ENCODE data around the gene ADAT3.

Gene ADAT3

GRCh38 chr19:1938071-1938470 lies 32.9 kb downstream of the ADAT3 start:
- DNase-seq (ENCODE audit: low spot score) = no peak

GRCh38 chr19:1941146-1942077 lies 36.2 kb downstream of the ADAT3 start, which contains the start of gene CSNK1G2:
CSNK1G2 (plus strand) TSS chr19:1941172; CDS start chr19:1969773, 28,601 bp downstream.
- no peak for DNase-seq (ENCODE audit: low spot score)

- DNase-seq (ENCODE audit: low spot score) = peak; percentile 69
Measured at GRCh38 chr19:1942078-1942933, 37.1 kb downstream of the ADAT3 start.

- DNase-seq (ENCODE audit: low spot score) = no peak
Measured at GRCh38 chr19:1942934-1943555, 37.8 kb downstream of the ADAT3 start.

GRCh38 chr19:1943661-1944087 lies 38.5 kb downstream of the ADAT3 start:
- no peak for DNase-seq (ENCODE audit: low spot score)

- DNase-seq (ENCODE audit: low spot score) = no peak
Measured at GRCh38 chr19:1944088-1944915, 39.1 kb downstream of the ADAT3 start.

- no peak for DNase-seq (ENCODE audit: low spot score)
Measured at GRCh38 chr19:1944916-1945561, 39.8 kb downstream of the ADAT3 start.

- DNase-seq (ENCODE audit: low spot score) = no peak
Measured at GRCh38 chr19:1945899-1946298, 40.7 kb downstream of the ADAT3 start.

GRCh38 chr19:1947651-1948209 lies 42.5 kb downstream of the ADAT3 start:
- DNase-seq (ENCODE audit: low spot score) = no peak

- DNase-seq (ENCODE audit: low spot score) = no peak
Measured at GRCh38 chr19:1949304-1950101, 44.3 kb downstream of the ADAT3 start.

- no peak for DNase-seq (ENCODE audit: low spot score)
Measured at GRCh38 chr19:1950640-1951039, 45.4 kb downstream of the ADAT3 start.

- DNase-seq (ENCODE audit: low spot score) = no peak
Measured at GRCh38 chr19:1952635-1953034, 47.4 kb downstream of the ADAT3 start.

GRCh38 chr19:1953037-1953436 lies 47.8 kb downstream of the ADAT3 start:
- DNase-seq (ENCODE audit: low spot score) = no peak

- no peak for DNase-seq (ENCODE audit: low spot score)
Measured at GRCh38 chr19:1953441-1954094, 48.4 kb downstream of the ADAT3 start.

- no peak for DNase-seq (ENCODE audit: low spot score)
Measured at GRCh38 chr19:1954532-1954933, 49.3 kb downstream of the ADAT3 start.

GRCh38 chr19:1955171-1956121 lies 50.2 kb downstream of the ADAT3 start:
- DNase-seq (ENCODE audit: low spot score) = no peak

GRCh38 chr19:1956122-1956494 lies 50.9 kb downstream of the ADAT3 start:
- DNase-seq (ENCODE audit: low spot score) = no peak

Data from Ammon's horn (tissue), 1 donor.